HG03064 (cell line): Measurements from ENCODE around the gene HEMK1.

Experiments
- ATAC-seq: cut with Tn5 transposase; IDR thresholded peaks from one replicate; pipeline ENCODE4 v1.9.1; 2021; ENCODE audit warnings: low read depth; ENCODE audit not compliant: unreplicated experiment

HEMK1 gene

DNA sequence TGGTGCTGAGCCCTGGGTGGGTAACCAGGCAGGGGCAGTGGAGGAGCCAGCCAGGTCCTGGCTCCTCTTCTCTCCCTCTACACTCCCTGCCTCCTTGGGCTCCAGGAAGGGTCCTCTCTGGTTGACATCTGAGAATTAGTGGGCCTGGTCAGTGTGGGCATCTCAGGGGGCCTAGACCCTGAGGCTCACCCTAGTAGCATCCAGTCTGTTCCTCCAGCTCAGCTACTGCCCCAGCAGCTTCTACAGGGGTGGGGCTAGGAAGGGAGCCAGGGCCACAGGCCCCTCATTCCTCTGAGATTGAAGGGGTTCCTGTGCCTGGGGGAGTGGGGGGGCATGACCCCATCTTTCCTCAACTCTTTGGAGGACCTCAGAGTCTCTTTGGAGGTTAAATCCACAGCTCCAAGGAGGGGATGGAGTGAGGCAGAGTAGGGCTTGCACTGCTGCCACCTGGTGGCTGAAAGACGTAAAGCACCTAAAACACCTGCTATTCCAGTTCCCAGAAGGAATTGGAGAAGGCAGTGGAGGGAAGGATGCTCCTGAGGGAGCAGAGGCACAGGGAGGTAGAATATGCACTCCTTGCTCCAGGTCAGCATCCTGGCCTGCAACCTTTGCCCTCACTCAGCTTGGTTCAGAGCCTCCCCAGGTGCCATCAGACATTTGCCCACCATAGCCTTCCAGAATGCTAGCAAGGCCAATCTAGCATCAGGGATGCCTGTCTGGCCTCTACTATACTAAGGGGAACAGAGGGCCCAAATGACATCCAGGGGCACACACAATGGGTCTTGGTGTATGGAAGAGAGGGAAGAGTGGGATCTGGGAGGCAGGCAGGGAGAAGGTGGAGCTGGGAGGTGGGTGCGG, 26.9 kb upstream of the HEMK1 start:
- ATAC-seq: no peak

DNA sequence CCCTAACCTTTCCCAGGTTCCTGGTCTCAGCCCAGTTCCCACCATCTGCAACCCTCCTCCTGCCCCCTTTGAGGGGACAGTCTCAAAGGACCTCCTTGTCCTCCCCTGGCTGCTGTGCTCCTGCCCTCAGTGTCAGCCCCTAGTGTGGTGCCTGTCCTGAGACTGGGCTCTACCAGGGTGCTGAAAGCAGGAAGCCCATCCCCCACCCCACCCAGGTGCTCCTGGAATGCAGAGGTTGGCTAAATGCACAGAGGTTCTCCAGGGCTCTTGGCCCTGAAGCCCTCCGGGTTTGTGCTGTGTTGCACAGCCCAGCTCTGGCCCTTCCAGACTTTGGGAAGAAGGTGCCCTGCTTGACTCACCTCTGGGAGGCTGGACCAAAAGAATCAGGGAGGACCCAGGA, 23.5 kb upstream of the HEMK1 start:
- ATAC-seq: no peak

DNA sequence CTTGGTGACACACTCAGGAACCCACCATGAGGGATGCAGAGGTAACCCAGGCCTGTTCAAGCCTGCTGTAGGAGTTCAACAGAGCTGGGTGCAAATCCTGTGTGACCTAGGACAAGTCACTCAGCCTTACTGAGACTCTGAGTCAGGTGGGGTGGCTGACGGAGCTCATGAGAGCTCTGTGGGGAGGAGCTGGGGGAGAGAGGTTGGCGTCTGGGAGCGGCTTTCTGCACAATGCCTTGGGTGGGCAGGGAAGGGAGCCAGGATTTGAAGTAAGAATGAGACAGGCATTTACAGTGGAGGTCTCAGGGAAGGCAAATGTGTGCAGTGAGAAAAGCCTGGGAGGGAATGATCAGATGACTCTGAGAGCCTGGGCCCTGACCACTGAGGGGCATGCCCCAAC, 20.1 kb upstream of the HEMK1 start:
- no peak for ATAC-seq

DNA sequence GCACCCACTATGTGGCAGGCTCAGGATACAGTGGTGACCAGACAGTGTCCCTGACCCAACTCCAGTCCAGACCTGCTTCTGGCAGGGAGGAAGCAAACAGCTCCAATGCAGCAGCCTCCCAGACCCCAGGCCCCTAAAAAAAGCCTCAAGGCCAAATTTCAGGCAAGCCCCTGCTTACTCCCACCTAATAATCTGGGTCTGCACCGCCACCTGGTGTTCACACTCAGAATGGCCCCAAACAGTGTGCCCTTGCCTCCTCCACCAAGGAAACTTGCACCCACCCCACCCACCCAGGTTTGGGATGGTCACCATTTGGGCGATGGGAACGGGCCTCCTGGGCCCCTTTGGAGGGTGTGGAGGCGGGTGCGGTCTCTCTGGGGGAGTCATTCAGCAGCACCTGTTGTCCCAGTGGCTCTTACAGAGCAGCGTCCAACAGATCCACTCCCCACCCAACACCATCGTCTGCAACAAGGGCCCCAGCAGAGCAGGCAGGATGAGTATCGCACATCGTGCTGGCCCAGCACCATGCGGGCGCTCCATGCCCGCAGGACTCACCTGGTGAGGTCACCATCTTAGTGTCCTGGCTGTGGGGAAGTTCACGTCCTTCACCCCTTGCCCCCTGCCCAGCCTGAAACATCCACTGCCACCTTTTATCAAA, 19.1 kb upstream of the HEMK1 start:
- ATAC-seq: no peak

DNA sequence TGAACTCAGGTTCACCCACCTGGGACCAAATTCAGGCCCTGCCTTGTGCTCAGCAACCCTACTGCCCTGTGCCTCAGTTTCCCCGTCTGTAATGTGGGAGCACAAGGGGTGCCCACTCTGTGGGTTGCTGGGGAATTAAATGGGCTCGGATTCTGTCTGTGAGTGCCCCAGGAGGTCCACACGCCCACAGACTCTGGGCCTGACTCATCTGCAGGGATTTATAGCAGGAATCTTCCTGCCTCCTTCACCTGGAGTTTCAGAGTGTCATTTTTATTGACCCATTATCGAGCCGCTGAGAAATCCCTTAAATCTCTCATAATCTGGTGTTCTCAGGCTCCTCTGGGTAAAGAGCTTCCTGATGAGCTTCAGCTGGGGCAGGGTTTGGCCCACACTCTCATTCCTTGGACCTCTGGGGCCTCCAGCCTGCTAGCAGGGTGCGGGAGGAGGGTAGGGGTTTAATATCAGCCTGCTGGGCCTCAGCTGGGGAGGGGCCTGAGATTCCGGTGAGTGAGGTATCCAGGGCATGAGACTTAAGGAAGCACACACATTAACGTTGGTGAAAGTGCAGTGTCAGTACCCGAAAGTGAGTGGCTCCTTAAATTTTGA, 18.2 kb upstream of the HEMK1 start:
- no peak for ATAC-seq

DNA sequence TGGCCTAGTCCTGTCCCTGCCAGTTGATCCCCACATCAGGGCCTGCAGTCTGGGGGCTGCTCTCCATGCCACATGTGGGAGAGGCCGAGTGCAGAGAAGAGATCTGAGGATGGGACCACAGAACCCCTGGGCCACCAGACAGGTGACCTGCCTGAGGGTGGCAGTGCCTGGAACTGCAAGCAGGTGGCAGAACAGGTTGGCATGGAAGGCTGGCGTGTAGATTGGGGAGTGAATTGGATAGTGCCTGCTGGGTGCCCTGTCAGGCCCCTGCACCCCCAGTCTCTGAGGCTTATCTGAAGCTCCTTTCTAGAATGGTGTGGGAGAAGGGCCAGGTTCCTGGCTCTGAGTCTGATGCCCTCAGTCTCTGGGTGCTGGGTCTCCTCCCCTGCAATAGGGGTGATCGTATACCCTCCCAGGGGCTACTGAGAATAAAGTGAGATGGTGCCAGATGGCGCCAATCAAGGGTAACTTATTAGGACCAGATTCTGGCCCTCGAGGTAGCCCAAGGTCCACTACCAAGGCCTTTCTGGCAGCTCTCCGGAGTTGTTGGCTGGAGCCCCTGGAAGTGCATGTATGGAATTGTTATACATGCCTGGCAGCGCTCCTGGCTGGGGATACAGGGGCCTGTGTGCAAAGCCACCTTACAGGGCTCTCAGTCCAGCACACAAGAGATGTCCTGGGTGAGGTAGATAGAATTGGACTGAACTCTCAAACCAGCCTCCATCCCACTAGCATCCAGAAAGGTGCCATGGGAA, 17.5 kb upstream of the HEMK1 start:
- no peak for ATAC-seq

- no peak for ATAC-seq
Measured at GRCh38 chr3:50552598-50552997, 16.7 kb upstream of the HEMK1 start.

GRCh38 chr3:50554553-50554952, 14.8 kb upstream of the HEMK1 start:
- no peak for ATAC-seq

DNA sequence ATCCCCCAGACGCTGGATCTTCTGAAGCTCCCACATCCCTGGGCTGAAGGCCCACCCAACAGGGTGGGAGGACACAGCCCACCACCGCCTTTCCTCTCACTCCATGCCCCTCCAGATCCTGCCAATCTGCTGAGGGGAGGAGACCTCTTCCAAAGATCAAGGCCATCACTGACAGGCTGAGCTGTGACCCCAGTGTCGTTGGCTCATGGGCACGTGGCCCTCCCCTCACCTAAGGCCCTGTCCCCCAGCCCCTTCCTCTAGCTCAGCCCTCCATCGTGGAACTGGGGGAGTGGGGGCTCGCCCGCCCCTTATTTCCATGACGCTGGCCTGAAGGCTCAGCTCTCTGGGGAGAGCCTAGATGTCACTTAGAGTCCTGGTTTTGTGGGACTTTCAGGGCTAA, 12.2 kb upstream of the HEMK1 start:
- ATAC-seq: no peak

DNA sequence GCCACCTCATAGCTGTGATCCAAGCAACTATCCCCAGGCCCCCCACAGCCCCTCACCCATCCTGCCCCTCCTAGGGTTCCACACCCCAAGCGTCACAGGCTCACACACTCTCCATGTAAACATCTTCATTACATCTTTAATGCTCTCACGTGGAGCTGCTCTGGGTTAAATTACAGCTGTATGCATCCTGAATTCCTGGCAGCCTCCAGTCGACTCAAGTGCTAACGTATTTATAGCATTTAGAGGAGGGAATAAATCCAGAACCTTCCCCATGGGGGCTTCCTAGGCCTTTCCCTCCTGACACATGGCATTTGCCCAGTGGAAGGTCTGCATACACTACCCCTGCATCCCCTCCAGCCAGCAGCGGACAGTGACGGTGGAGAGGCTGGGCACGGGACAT, 11.4 kb upstream of the HEMK1 start:
- ATAC-seq: no peak

DNA sequence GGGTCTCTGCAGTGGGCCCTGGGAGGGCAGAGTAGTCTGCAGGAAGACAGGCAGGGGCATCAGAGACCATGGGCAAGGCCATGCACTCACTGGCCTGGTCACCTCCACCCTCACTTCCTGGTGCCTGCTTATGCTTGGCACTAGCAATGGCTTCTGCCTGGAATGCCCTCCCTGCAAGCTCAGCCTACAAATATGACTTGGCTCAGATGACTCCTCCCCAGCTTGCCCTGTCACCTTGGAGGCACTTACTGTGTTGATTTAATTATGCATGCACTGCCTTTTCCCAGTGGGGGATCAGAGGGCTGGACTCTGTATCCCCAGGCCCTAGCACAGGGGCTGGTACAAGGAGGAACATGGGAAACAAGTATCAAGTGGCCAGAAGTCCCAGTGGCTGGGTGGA, 9.6 kb upstream of the HEMK1 start:
- no peak for ATAC-seq

GRCh38 chr3:50562861-50563260, 6.5 kb upstream of the HEMK1 start:
- no peak for ATAC-seq

GRCh38 chr3:50563867-50564266, 5.5 kb upstream of the HEMK1 start:
- no peak for ATAC-seq

GRCh38 chr3:50564321-50564720, 5.0 kb upstream of the HEMK1 start:
- no peak for ATAC-seq

DNA sequence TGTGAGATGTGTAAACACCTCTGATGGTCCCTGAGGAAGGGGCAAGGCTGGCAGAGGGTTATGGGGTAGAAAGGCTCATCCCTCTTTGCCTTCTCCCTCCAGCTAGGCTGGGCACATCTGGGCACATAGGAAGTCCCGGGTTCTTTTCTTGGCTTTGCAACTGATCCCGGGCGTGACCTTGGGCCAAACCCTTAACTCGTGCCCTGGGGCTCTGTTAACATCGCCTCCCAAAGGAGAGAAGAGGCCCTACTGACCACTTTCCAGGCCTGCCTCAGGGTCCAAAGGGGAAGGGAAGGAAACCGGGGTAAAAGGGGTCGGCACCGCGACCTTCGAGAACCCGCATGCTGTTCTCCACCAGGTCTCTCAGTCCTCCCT, 2.3 kb upstream of the HEMK1 start:
- no peak for ATAC-seq

DNA sequence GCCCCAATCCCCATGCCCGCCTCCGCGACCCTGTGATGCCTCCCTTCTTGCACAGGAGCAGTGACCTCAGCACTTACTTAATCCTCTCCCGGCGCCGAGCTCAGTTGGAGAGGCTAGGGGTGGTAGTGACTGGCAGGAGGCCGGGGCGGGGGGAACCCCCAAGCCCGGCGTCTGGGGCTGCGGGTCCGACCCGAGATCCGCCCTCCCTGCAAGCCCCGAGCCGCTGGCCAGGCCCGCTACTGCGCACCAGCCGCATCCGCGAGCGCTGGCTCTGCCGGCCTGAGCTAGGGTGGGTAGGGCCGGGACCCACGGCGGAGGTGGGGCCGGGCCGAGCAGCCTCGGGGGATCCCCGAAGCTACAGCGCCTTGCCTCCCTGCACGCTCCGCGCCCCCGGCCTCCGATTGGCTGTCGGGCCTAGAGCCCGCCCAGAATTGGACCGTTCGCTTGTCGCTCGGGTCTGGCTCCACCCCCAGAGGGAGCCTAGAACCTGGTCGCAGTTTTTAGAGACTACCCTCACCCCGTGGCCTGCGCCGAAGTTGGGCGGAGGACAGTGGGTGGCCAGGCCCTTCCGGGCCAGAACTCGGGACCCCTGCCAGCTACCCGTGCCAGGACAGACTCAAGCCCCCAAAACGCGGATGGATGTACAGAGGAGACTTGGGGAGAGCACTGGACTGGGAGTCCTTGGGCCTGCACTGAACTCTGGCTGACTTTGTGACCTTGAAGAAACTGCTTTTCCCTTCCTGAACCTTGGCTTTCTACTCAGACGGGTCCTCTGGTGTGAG, 1.7 kb upstream of the HEMK1 start, which contains the start of gene C3orf18:
Gene C3orf18, minus strand, starts transcription at position 362 of the 782 bp plus-strand sequence. CDS start 2,048 bp downstream, outside the sequence.
- peak; percentile 77 for ATAC-seq

GRCh38 chr3:50570508-50571279, 1.4 kb downstream of the HEMK1 start:
- no peak for ATAC-seq

DNA sequence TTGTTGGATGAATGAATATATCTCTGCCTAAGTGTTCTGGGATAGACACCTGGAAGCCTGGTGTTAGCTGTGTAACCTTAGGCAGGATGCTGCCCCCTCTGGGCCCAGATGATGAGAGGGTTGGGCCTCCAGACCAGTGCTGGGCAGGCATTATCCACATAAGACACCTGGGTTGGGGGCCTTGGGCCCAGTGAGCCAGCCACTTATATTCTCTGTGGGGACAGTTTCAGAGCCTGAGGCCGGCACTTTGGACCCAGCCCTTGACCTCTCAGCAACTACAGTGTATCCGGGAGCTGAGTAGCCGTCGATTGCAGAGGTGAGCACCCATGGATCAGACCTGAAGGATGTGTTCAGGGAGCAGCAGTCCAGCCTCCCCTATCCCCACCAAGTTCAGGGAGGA, 2.2 kb downstream of the HEMK1 start:
- ATAC-seq: no peak

DNA sequence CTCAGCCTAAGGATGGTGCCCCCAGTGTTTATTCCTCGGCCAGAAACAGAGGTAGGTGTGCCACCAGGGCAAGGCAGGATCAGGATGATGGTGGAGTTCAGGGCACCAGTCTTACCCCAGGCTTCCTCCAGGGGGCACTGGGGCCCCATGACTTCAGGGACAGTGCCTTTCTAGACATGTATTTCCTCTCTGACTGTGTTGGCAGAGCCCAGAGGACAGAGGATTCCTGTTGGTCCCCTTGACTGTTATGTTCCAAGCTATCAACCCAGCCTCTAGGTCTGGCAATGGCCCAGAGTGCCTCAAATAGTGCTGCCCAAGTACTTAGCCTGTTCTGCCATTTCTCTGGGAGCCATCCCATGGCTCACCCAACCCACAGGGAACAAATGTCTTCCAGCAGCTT, 2.8 kb downstream of the HEMK1 start:
- no peak for ATAC-seq
